Ascending aorta (tissue), 2 donors: ENCODE measurements around the gene BTG2. TPM values are rescaled to one million over a fixed set of nuclear protein-coding genes. Genes with fewer than 3 reads are reported as not detected.

Experiments used
- DNase-seq, 2 donors: peaks; one replicate each; pipeline ENCODE4 v3.0.0-alpha.2; 2019; ENCODE audit warnings: low spot score in 2 of 2
- H3K27ac ChIP-seq, 2 donors: fragments of 200-600 bp; sonication (generic); one replicate each; pipeline ENCODE4 v1.5.1; 2016 to 2017; ENCODE audit warnings: mild to moderate bottlenecking in 1 of 2
- H3K27me3 ChIP-seq: fragments of 200-600 bp; sonication (generic); one replicate; pipeline ENCODE4 v1.5.1; 2017
- H3K36me3 ChIP-seq, 2 donors: fragments of 200-600 bp; sonication (generic); one replicate each; pipeline ENCODE4 v1.5.1; 2016
- H3K4me1 ChIP-seq, 2 donors: fragments of 200-600 bp; sonication (generic); one replicate each; pipeline ENCODE4 v1.5.1; 2016 to 2017; ENCODE audit warnings: mild to moderate bottlenecking in 1 of 2
- H3K4me3 ChIP-seq, 2 donors: fragments of 200-600 bp; sonication (generic); one replicate each; pipeline ENCODE4 v1.5.1; 2016 to 2017; ENCODE audit warnings: mild to moderate bottlenecking in 1 of 2
- H3K9me3 ChIP-seq, 2 donors: fragments of 200-600 bp; sonication (generic); one replicate each; pipeline ENCODE4 v1.5.1; 2016
- intact Hi-C: fragments of 100-400 bp; cut with DNase I; formaldehyde crosslinking; loops from one replicate; pipeline ENCODE4 v1.15.1; 2023
- total RNA-seq: library from RNA; depleted of rRNA; stranded (reverse); fragments of >200 nt; gene quantifications from one replicate; pipeline ENCODE4 v1.1.0, GENCODE V29; 2016
- TF ChIP-seq, protein P1 (sequence below), 3 experiments: fragments of 200-600 bp in 2 of 3; fragments of 450-650 bp in 1 of 3; sonication (generic) in 2 of 3; IDR thresholded peaks; one replicate each; pipeline ENCODE4 v1.5.1; 2016 to 2019; ENCODE audit warnings: antibody characterized with exemption in 3 of 3, mild to moderate bottlenecking in 1 of 3, moderate library complexity in 1 of 3

BTG2 gene
- total RNA-seq, 1 donor from 2014 or later, result 219 TPM

GRCh38 chr1:203353486-203353885, 48.2 kb downstream of the BTG2 start:
- H3K27ac ChIP-seq, result no peak overlapping the region

GRCh38 chr1:203354246-203354645, 48.9 kb downstream of the BTG2 start:
- intact Hi-C loops, result no loop called here
- TF ChIP-seq, protein P1, sequence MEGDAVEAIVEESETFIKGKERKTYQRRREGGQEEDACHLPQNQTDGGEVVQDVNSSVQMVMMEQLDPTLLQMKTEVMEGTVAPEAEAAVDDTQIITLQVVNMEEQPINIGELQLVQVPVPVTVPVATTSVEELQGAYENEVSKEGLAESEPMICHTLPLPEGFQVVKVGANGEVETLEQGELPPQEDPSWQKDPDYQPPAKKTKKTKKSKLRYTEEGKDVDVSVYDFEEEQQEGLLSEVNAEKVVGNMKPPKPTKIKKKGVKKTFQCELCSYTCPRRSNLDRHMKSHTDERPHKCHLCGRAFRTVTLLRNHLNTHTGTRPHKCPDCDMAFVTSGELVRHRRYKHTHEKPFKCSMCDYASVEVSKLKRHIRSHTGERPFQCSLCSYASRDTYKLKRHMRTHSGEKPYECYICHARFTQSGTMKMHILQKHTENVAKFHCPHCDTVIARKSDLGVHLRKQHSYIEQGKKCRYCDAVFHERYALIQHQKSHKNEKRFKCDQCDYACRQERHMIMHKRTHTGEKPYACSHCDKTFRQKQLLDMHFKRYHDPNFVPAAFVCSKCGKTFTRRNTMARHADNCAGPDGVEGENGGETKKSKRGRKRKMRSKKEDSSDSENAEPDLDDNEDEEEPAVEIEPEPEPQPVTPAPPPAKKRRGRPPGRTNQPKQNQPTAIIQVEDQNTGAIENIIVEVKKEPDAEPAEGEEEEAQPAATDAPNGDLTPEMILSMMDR (IDR thresholded peaks at IDR 0.05), result no peak
- Histone ChIP-seq H3K4me1 (peaks cover 0 to 14% of the 10 kb centered on the region in 2 donors), H3K9me3 (no peaks in the 10 kb centered on the region), H3K27ac (no peak overlapping the region), H3K4me3 (no peak overlapping the region), H3K27me3 (no peaks in the 10 kb centered on the region), H3K36me3 (no peaks in the 10 kb centered on the region)
- no peak for DNase-seq

More at GRCh38 chr1:203353486-203353885, 48.2 kb downstream of the BTG2 start:
- Histone ChIP-seq H3K27me3 (no peaks in the 10 kb centered on the region), H3K4me3 (no peak overlapping the region), H3K4me1 (peaks cover 3 to 21% of the 10 kb centered on the region in 2 donors), H3K36me3 (no peaks in the 10 kb centered on the region), H3K9me3 (no peaks in the 10 kb centered on the region)
- TF ChIP-seq, protein P1 (IDR thresholded peaks at IDR 0.05), result no peak
- intact Hi-C loops, result no loop called here
- no peak for DNase-seq

DNA sequence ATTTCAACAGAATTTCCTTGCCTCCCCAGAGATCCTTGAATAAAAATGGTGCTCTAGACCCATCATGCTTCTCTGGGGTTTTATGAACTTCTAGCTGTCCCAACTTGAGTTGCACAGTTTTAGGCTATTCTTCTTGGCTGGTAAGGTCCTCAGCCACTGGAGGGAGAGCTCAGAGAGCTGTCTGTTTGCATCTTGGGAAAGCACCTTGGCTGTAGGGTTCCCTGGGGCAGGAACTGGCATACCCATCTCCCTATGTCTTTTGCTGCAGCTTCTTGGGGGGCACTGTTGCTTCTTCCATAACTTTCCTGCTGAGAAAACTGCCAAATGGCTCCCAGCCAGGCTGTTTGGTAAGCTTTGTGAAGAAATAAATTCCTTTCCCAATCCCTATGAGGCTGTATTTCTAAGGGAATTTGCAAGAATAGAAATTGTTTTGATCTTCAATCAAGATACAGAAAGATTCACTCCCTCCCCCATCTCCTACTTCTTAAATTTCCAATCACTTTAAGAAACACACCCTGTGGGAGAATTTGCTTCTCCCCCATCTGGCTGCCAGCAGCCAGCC, 53.8 kb downstream of the BTG2 start:
- H3K4me3 ChIP-seq, result no peak overlapping the region
- TF ChIP-seq, protein P1 (IDR thresholded peaks at IDR 0.05), result no peak
- no peaks in the 10 kb centered on the region for H3K4me1 ChIP-seq
- no peaks in the 10 kb centered on the region for H3K36me3 ChIP-seq
- DNase-seq, result no peak
- no peaks in the 10 kb centered on the region for H3K27me3 ChIP-seq
- H3K9me3 ChIP-seq, result no peaks in the 10 kb centered on the region
- no peak overlapping the region for H3K27ac ChIP-seq
- intact Hi-C loops, result no loop called here

Other genes starting within 250 kb of the BTG2 start
- gene MYOG, start 219.5 kb upstream of the BTG2 start, total RNA-seq, result not detected
- gene ADORA1, start 177.8 kb upstream of the BTG2 start, total RNA-seq, result 2.0 TPM
- gene MYBPH, start 129.7 kb upstream of the BTG2 start, total RNA-seq, result not detected
- 73.8 TPM for gene CHI3L1, start 118.8 kb upstream of the BTG2 start, total RNA-seq
- gene CHIT1, start 75.8 kb upstream of the BTG2 start, total RNA-seq, result not detected
- 92.3 TPM for gene FMOD, start 45.6 kb downstream of the BTG2 start, total RNA-seq
- 142 TPM for gene PRELP, start 170.3 kb downstream of the BTG2 start, total RNA-seq
- gene OPTC, start 188.6 kb downstream of the BTG2 start, total RNA-seq, result not detected